ENCODE data around the gene MAGEA6.
"Not testable (repeated sequence)": the region's sequence is repeated elsewhere in the genome, so short reads cannot be mapped to it uniquely, and the experiment has no call there.

Gene MAGEA6

GRCh38 chrX:152769549-152770289 lies at the start of gene MAGEA6:
MAGEA6 (minus strand) TSS chrX:152769689; CDS start chrX:152767650, 2,039 bp downstream.
- DNase-seq: not testable (repeated sequence)

GRCh38 chrX:152819266-152819665 lies 49.8 kb upstream of the MAGEA6 start:
- DNase-seq: no peak

- DNase-seq: no peak
Measured at GRCh38 chrX:152818356-152818755, 48.9 kb upstream of the MAGEA6 start.

GRCh38 chrX:152817078-152817764 lies 47.7 kb upstream of the MAGEA6 start:
- DNase-seq: no peak

- no peak for DNase-seq
Measured at GRCh38 chrX:152814048-152814447, 44.6 kb upstream of the MAGEA6 start.

GRCh38 chrX:152813206-152813605 lies 43.7 kb upstream of the MAGEA6 start:
- no peak for DNase-seq

- no peak for DNase-seq
Measured at GRCh38 chrX:152810403-152810802, 40.9 kb upstream of the MAGEA6 start.

- no peak for DNase-seq
Measured at GRCh38 chrX:152806035-152806434, 36.5 kb upstream of the MAGEA6 start.

- no peak for DNase-seq
Measured at GRCh38 chrX:152798945-152799344, 29.5 kb upstream of the MAGEA6 start.

- DNase-seq: not testable (repeated sequence)
Measured at GRCh38 chrX:152787062-152787461, 17.6 kb upstream of the MAGEA6 start.

- not testable (repeated sequence) for DNase-seq
Measured at GRCh38 chrX:152766562-152766961, 2.9 kb downstream of the MAGEA6 start.

- not testable (repeated sequence) for DNase-seq
Measured at GRCh38 chrX:152761582-152761981, 7.9 kb downstream of the MAGEA6 start.

- not testable (repeated sequence) for DNase-seq
Measured at GRCh38 chrX:152759544-152759943, 9.9 kb downstream of the MAGEA6 start.

GRCh38 chrX:152758918-152759317 lies 10.6 kb downstream of the MAGEA6 start, which contains the start of gene CSAG3:
CSAG3 (plus strand) TSS chrX:152759218.
- DNase-seq: not testable (repeated sequence)

GRCh38 chrX:152754871-152755270 lies 14.6 kb downstream of the MAGEA6 start:
- DNase-seq: not testable (repeated sequence)

- DNase-seq: not testable (repeated sequence)
Measured at GRCh38 chrX:152753686-152754650, 15.5 kb downstream of the MAGEA6 start, which contains the start of gene MAGEA2. MAGEA2 (minus strand) TSS chrX:152753842; CDS start chrX:152751363, 2,479 bp downstream.

GRCh38 chrX:152738560-152738959 lies 30.9 kb downstream of the MAGEA6 start:
- no peak for DNase-seq

- DNase-seq: not testable (repeated sequence)
Measured at GRCh38 chrX:152736528-152736927, 33.0 kb downstream of the MAGEA6 start.

- DNase-seq: no peak
Measured at GRCh38 chrX:152735860-152736511, 33.5 kb downstream of the MAGEA6 start.

- no peak for DNase-seq
Measured at GRCh38 chrX:152735101-152735500, 34.4 kb downstream of the MAGEA6 start.

GRCh38 chrX:152734143-152734858 lies 35.2 kb downstream of the MAGEA6 start:
- not testable (repeated sequence) for DNase-seq
